GM18519 (cell line): ENCODE measurements around the gene ELOB.

Source experiments
- ATAC-seq: cut with Tn5 transposase; IDR thresholded peaks from one replicate; pipeline ENCODE4 v1.9.1; 2021; ENCODE audit warnings: mild to moderate bottlenecking, moderate library complexity; ENCODE audit not compliant: unreplicated experiment, low FRiP score

The ELOB gene

DNA sequence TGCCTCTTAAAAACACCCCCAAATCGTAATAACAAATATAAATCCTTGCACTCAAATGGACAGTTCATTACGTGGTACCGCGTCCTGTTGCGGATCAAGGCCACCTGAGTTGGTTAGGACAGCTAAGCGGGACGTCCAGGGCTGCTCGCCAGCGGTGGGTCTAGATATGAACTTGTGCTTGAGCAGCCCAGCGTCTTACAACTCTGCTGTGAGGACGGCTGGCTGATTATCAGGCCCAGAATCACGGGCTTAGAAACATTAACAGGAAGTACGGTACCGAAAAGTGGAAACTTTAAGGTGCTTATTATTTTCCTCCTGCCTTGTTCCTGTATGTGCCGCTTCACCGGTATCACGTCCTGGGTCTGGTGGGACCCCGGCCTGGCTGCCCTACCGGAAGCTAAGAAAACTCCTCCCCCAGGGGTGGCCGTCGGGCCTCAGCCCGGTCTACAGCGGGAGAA, 25.5 kb downstream of the ELOB start:
- no peak for ATAC-seq

GRCh38 chr16:2749936-2750335, 27.1 kb downstream of the ELOB start:
- ATAC-seq: no peak

GRCh38 chr16:2749476-2749875, 27.6 kb downstream of the ELOB start:
- ATAC-seq: no peak

GRCh38 chr16:2748757-2749455, 28.2 kb downstream of the ELOB start:
- ATAC-seq: no peak

DNA sequence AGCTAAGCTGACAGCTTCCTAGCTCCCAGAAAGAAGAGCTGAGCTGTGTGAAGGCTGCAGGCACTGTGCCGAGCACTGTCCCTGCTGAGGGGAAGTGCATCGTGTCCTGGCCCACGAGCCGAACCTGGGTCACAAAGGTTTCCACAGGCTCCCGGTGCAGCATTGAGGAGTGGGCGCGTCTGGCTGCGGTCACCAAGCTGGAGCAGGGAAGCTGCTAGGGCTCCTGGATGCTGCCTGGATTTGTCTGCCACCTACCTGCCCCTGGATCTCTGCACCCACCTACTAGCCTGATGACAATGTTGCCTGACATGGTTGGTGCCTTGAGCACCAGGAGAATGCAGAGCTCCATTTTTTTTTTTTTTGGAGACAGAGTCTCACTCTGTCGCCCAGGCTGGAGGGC, 31.1 kb downstream of the ELOB start:
- no peak for ATAC-seq

DNA sequence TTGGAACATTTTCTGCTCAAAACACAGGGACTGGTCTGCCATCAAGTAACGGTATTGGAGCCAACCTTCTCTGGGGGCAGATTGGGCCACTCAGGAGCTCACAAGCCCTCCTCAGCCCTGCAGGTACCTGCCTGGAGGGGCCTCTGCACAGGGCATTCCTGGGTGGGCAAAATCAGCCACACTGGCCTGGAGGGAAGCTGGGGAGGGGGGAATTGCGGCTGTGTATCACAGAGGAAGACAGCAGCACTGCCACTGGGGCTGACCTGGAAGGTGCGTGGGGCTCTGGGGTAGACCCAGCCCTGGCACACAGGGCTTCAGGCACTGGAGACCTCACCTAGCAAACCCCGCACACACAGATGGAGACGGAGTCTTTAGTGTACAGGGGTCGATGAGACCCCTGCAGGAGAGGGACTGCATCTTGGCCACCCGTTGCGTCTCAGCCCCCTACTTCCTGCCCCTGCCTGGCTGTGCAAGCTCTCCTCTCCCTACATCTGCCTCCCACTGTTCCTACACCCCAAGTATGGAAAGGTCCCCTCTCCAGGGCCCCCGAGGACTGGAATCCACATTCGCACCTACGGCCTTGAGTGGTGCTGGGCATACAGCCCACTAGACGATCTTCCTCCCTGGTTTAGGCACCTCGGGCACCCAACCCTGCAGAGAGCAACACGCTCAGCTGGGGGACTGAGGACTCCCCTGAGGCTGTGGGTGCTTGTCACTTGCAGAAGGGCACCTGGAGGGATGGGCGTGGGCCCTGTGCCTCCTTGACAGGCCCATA, 31.8 kb downstream of the ELOB start:
- ATAC-seq: no peak

- no peak for ATAC-seq
These were observed 32.4 kb downstream of the ELOB start for GRCh38 chr16:2744711-2745110.

DNA sequence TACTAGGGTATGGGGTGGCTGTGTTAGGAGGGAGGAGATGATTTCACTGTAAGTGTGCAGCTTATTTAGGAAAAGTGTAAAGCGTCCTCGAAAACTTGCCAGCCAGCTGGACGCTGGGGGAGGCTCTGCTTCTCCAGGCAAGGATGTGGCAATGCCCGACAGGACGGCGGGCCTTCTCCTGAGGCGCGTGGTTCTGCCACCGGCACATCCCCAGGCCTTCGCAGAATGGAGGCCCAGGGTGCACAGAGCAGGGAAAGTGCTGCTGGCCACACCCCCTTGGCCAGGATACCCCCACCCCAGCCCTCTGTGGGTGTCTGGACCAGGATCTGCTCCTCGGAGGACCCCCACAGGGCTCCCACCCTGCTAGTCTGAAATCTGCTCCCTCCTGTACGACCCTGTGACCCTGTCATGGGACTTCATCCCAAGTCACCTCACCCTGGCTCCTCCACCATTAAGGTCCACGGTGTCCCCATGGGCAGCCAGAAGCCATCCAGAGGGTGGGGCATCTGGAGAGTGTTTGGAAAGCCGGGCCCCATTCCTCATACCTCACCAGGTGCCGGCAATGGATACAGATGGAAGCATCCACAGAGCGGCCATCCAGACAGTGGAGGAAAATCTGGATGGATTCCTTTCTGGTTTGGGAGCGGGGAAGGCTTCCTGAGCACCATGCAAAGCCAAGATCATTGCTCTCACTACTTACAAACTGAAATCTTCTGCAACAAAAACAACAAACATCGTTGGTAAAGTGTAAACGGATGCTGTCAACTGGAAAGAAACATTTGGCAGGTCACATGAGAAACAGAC, 33.9 kb downstream of the ELOB start:
- no peak for ATAC-seq

DNA sequence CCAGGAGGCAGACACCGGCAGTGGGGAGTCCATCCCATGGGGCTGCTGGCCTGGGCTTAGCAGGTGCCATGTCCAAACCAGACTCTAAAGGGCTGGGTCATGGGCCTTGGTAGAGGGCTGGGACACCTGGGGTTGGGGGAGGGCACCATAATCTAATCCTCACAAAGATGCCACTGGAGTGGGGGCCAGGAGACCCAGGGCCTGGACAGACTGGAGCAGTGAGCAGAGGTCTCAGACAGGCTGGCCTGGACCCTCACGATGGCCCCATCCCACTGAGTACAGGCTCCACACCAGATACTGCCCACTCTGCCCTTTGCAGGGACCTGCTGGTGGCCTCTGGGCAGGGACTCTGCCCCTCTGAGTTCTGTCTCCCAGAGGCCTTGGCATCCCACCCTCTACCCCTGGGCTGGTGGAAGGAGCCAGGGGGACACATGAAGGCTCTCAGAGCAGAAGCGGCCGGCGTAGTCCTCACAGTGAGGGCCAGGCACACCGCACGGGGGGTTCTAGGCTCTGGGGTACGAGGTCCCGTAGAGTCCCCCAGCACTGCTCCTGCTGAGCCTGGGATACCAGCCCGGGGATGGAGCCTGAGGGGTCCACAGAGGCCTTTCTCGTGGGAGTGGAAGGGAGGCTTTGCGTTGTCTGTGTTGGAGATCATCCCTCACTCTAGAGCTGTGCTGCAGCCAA, 34.6 kb downstream of the ELOB start:
- no peak for ATAC-seq

DNA sequence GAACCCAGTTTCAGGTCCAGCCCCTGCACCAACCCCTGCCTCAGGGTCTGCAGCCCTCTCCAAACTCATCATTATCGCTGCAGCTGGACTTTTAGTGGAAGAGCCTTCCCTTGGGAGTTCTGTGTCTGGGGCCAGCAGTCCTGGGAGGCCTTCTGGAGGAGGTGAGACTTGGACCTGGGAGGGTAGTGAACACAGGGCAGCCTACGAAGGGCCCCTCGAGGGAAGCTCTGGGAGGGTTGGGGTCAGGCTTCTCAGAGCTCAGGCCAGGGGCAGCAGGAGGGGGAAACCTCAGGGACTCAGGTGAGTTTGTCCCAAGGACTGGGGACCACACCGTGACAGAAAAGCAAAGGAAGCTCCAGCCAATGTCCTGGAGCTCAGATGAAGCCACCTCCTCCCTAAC, 35.9 kb downstream of the ELOB start:
- no peak for ATAC-seq

DNA sequence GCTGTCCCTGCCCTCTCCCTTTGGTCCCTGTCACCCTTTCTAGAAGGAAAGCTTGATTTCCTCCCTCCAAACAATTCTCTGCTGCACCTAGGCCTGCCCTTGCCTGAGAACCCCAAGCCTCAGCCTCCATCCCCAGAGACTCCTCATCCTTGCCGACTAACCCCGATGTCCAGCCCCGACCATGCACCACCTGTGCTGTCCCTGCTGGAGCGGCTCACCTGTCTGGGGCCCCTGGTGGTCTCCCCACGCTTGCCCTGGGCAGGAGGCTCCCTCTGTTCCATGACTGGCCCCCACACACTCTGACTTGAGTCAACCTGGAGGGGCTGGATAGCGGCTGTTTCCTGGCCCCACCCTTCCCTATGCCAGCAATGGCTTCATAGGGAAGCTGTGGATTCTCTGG, 36.6 kb downstream of the ELOB start:
- ATAC-seq: no peak

GRCh38 chr16:2739625-2740430, 37.3 kb downstream of the ELOB start:
- ATAC-seq: no peak

DNA sequence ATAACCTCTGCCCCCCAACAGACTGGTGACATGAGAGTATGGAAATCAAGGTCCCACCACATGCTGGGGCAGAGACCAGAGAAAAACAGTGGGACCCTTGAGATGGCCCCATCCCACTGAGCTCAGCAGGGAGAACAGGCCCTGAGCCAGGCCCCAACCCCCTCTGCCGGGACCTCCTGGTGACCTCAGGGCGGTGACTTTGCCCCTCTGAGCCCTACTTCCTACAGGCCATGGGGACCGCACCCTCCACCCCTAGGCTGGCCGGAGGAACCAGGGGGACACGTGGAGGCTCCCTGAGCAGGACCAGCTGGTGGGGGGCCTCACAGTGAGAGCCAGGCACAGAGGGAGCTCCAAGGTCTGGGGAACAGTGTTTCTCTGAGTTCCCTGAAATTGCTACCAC, 38.5 kb downstream of the ELOB start:
- ATAC-seq: no peak

- ATAC-seq: no peak
These were observed 39.1 kb downstream of the ELOB start for GRCh38 chr16:2737895-2738418.

DNA sequence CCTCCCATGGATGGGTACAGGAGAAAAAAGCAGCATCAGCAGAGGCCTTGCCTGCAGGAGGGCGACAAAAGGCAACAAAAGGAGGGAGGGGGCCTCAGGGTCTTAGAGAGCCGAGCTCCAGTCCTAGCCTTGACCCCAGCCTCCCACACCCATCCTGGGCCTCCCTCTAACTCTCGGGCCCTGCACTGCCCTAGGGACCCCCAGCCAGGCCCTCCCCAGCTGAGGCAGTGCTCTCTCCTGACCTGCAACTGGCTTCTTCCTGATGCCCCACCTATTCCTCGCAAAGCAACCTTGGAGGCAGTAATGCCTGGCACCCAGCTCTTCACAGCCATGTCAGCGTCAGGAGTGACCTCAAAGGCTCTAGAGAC, 39.9 kb downstream of the ELOB start:
- no peak for ATAC-seq

DNA sequence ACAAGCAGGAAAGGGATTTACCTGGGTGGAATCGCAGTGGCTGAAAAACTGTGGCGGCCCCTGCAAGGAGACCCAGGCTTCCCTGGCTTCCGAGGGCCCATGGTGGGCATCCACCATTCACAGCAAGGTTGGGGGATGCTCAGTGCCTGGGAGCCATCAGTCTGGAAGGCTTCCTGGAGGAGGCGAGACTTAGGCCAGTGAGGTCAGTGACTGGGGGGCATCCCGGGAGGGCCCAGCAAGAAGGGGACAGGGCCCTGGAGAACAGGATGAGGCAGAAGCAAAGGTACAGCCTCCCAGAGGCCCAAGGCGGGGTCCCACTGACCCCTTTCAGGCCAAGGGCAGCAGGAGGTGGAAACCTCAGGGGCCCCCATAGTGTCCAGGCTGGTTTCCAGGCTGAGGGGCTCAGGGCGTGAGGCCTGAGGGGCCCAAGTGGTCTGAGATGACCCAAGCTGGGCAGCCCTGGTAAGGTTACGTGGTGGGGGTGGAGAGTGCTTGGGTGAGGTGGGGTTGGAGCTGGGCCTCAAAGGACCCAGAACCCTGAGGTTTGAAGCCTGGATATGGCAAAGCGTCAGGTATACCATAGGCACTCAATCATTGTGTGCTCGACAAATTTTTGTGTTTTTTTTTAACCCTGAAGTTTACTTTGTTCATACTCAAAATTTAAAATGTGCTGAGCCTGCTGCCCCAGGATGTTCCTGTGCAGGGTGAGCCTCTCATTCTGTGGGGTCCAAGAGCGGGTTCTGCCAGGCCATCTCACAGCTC, 40.4 kb downstream of the ELOB start:
- ATAC-seq: no peak

DNA sequence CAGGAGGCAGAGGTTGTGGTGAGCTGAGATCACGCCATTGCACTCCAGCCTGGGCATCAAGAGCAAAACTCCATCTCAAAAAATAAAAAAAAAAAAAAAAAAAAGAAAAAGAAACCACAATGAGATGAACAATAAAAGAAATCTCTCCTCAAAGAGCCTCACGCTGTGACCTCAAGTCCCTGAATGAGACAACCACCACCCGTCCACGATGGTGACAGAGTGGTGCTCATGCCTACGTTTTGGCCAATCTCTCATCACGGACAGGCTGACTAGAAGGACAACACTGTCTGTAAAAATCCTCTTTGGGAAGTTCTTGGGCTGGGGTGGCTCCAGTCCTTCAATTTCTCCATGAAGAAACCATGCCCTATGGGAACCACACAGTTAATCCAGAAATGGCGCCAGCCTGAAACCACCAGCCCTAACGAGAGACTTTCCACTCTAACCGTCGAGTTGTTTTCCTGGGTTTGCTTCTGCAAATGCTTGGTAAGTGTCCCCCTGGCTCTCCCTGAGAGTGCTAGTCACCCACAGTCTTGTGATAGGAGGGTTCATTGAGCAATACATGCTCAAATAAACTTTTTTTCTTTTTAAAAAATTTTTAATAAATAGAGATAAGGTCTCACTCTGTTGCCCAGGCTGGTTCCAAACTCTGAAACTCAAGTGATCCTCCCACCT, 42.1 kb downstream of the ELOB start:
- no peak for ATAC-seq

DNA sequence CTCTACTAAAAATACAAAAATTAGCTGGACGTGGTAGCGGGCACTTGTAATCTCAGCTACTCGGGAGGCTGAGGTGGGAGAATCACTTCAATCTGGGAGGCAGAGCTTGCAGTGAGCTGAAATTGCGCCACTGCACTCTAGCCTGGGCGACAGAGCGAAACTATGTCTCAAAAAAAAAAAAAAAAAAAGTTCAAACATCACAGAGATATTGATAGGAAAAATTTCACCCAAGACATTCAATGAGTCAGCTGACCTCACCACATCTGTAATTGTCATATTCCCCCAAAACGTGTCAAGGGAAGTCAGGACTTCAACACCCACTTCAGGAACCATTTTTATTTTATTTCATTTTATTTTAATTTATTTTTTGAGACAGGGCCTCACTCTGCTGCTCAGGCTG, 49.0 kb downstream of the ELOB start:
- no peak for ATAC-seq
